ENCODE measurements around the gene CPLANE1.

CPLANE1 gene

GRCh38 chr5:37248421-37248969 lies 681 bp downstream of the CPLANE1 start:
- TF ChIP-seq ZNF8 (CRISPR knock-in tag; IDR thresholded peaks at IDR 0.05) (no peak), POU6F1 (CRISPR knock-in tag; IDR thresholded peaks at IDR 0.05; ENCODE audit: borderline replicate concordance, low read depth) (no peak), TOX (CRISPR knock-in tag; IDR thresholded peaks at IDR 0.05; ENCODE audit: borderline replicate concordance) (no peak), ESRRG (CRISPR knock-in tag; IDR thresholded peaks at IDR 0.05) (no peak), RARB (CRISPR knock-in tag; IDR thresholded peaks at IDR 0.05) (no peak), ISL1 (CRISPR knock-in tag; IDR thresholded peaks at IDR 0.05) (no peak), ZFP3 (CRISPR knock-in tag; IDR thresholded peaks at IDR 0.05) (no peak), TCF4 (CRISPR knock-in tag; IDR thresholded peaks at IDR 0.05; ENCODE audit: borderline replicate concordance) (no peak), ZNF70 (CRISPR knock-in tag; IDR thresholded peaks at IDR 0.05) (no peak), ZC3H10 (CRISPR knock-in tag; IDR thresholded peaks at IDR 0.05) (no peak)
- peak; percentile 24 for ATAC-seq

GRCh38 chr5:37247496-37247895 lies 1.7 kb downstream of the CPLANE1 start:
- no peak for TF ChIP-seq ZFP30 (CRISPR knock-in tag; IDR thresholded peaks at IDR 0.05)
- ATAC-seq, result no peak

- TF ChIP-seq ZNF70 (CRISPR knock-in tag; IDR thresholded peaks at IDR 0.05) (no peak), ARNTL (CRISPR knock-in tag; IDR thresholded peaks at IDR 0.05; ENCODE audit: borderline replicate concordance, low read depth) (no peak), ZNF8 (CRISPR knock-in tag; IDR thresholded peaks at IDR 0.05) (no peak), CSRNP3 (CRISPR knock-in tag; IDR thresholded peaks at IDR 0.05) (no peak)
- no peak for ATAC-seq
Measured at GRCh38 chr5:37247036-37247435, 2.1 kb downstream of the CPLANE1 start.

GRCh38 chr5:37234288-37234687 lies 14.9 kb downstream of the CPLANE1 start:
- TF ChIP-seq ZFP3 (CRISPR knock-in tag; IDR thresholded peaks at IDR 0.05), result no peak
- no peak for TF ChIP-seq ZNF8 (CRISPR knock-in tag; IDR thresholded peaks at IDR 0.05)
- TF ChIP-seq OSR1 (CRISPR knock-in tag; IDR thresholded peaks at IDR 0.05), result no peak
- no peak for TF ChIP-seq SNAI2 (CRISPR knock-in tag; IDR thresholded peaks at IDR 0.05)
- no peak for TF ChIP-seq TCF4 (CRISPR knock-in tag; IDR thresholded peaks at IDR 0.05; ENCODE audit: borderline replicate concordance)
- no peak for TF ChIP-seq CREB5 (CRISPR knock-in tag; IDR thresholded peaks at IDR 0.05; ENCODE audit: low read depth)
- no peak for TF ChIP-seq CSRNP3 (CRISPR knock-in tag; IDR thresholded peaks at IDR 0.05)
- no peak for TF ChIP-seq ZC3H10 (CRISPR knock-in tag; IDR thresholded peaks at IDR 0.05)
- no peak for TF ChIP-seq PPARA (CRISPR knock-in tag; IDR thresholded peaks at IDR 0.05; ENCODE audit: borderline replicate concordance)
- no peak for TF ChIP-seq ISL1 (CRISPR knock-in tag; IDR thresholded peaks at IDR 0.05)
- TF ChIP-seq BACH2 (CRISPR knock-in tag; IDR thresholded peaks at IDR 0.05; ENCODE audit: borderline replicate concordance), result no peak
- TF ChIP-seq GLIS3 (CRISPR knock-in tag; IDR thresholded peaks at IDR 0.05), result no peak
- no peak for TF ChIP-seq ARNTL (CRISPR knock-in tag; IDR thresholded peaks at IDR 0.05; ENCODE audit: borderline replicate concordance, low read depth)
- no peak for TF ChIP-seq POU6F1 (CRISPR knock-in tag; IDR thresholded peaks at IDR 0.05; ENCODE audit: borderline replicate concordance, low read depth)
- TF ChIP-seq CSDC2 (CRISPR knock-in tag; IDR thresholded peaks at IDR 0.05), result no peak
- ATAC-seq, result no peak

Measured in SK-N-SH treated with all-trans-retinoic acid at 6 μM for 48 hours (cell line).